GM23248 (cell line): ENCODE data around the gene NCAPG.

ENCODE experiments used
- EZH2 ChIP-seq: fragments of 200-600 bp; sonication (generic); IDR thresholded peaks from 2 replicates; pipeline ENCODE4 v1.6.1; 2018; ENCODE audit warnings: antibody characterized with exemption, mild to moderate bottlenecking; ENCODE audit not compliant: insufficient read depth, poor library complexity, severe bottlenecking
- EZH2phosphoT487 ChIP-seq: fragments of 200-600 bp; sonication (generic); IDR thresholded peaks from 2 replicates; pipeline ENCODE4 v1.6.1; 2018; ENCODE audit warnings: antibody characterized with exemption, moderate library complexity, mild to moderate bottlenecking, low read depth; ENCODE audit not compliant: insufficient read depth

GRCh38 chr4:17771284-17771908, 39.4 kb upstream of the NCAPG start:
- TF ChIP-seq EZH2phosphoT487 = no peak
- TF ChIP-seq EZH2 = no peak
